GM21367 (cell line): ENCODE data around the gene FAM83C.

Source experiments
- ATAC-seq: cut with Tn5 transposase; IDR thresholded peaks from one replicate; pipeline ENCODE4 v1.9.1; 2021; ENCODE audit not compliant: unreplicated experiment

FAM83C gene

GRCh38 chr20:35300469-35301262 is 8.4 kb upstream of the FAM83C start:
- no peak for ATAC-seq

DNA sequence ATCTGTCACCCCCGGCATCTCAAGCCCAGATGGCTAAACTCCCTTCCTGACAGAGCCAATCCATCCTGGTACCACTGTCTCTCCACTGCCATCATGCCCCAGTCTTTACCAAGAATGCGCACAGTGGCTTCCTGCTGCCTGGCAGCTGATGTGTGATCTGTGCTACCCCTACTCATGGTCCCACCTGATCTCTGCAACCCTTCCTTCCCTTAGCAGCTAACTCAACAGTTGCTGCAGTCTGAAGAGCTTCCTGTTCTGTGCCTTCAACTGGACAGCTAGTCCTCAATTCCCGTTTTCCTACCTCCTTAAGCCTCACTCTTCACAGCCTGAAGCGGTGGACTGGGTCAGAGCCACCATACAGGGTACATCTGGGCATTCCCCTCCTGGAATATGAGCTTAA is 7.6 kb upstream of the FAM83C start:
- no peak for ATAC-seq

DNA sequence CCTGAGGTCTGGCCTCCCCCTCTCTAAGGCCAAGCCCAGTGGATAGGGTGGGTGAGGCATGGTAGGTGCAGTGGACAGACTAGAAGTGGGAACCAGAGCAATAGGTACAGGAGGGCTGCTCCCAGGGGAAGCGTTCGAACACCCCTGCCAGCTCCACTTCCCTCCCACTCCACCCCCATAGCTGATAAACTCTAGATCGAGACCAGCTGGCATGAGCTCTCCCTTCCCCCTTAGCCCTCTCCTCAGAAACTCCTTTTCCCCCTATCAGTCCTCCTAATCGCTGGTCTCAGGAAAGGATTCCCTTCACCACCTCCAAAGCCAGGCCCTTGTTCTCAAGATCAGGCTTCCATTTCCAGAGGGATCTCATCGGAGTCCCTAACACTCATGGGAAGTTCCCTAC is 6.0 kb upstream of the FAM83C start:
- no peak for ATAC-seq

GRCh38 chr20:35297740-35298139 is 5.5 kb upstream of the FAM83C start:
- no peak for ATAC-seq

DNA sequence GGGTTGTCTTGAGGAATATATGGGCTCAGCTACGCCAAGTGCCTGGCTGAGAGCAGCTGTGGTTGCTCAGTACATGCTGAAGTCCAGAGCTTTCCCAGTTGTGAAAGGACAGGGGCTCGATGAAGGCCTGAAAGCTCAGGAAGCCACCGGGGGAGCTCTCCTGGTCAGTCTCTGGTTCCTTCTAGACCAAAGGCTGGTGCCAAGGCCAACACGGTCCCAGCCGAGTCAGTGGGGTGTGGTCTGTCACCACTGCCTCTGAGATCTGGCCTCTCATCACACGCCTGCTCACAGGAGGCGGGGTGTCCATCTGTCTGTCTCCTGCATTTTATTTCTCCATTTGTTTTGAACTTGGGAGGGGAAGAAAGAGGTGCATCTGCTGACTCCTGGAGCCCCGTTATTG is 4.9 kb upstream of the FAM83C start:
- no peak for ATAC-seq

DNA sequence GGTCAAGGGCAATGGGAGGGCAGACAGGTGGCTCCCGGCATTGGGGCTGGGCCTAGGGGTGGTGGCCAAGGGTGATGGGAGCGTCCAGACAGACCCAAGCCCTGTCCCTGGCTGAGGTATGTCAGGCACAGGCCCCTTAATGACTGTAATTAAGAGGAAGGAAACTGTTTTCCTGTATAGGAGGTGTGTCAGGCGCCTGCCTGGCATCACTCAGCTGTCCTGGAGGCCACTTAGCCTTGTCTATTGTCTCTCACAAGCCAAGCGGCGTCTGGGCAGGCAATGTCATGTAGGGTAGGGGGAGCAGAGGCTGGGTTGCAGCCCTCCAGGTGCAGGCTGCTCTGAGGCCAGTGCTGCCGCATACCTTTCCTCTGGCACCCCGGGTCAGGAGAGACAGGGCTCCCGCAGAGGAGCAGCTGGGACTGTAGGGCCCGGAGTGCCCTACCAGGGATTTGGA is 3.9 kb upstream of the FAM83C start:
- no peak for ATAC-seq

- ATAC-seq: no peak
These were observed 3.4 kb upstream of the FAM83C start for GRCh38 chr20:35295674-35296073.

DNA sequence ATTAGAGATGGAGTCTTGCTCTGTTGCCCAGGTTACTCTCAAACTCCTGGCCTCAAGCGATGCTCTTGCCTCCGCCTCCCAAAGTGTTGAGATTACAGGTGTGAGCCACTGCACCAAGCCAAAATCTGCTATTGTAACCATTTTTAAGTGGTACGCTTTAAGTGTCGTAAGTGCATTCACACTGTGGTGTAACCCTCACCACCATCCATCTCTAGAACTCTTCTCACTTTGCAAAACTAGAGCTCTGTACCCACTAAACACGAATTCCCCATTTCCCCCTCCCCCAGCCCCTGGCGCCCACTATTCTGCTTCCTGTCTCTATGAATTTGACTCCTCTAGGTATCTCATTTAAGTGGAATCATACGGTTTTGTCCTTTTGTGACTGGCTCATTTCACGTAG is 2.8 kb upstream of the FAM83C start:
- no peak for ATAC-seq

DNA sequence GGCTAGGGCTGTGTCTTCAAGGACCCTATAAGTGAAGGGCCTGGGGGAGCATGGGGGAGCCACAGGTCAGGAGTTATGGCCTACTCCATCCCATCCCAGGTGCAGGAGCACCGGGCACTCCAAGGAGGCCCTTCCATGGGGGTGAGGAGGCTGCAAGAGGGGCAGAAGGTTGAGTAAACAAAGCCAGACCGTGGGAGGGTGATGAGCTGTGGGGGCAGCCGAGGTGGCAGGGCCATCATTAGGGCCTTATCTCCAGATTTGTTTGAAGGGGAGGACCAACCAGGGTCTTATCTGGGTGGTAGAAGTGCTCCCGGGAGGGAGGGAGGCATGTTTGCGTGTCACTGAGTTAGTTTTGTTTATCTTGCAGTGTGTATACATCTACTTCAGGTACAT is 2.1 kb upstream of the FAM83C start:
- no peak for ATAC-seq

GRCh38 chr20:35293303-35294292 is 1.4 kb upstream of the FAM83C start:
- ATAC-seq: no peak

DNA sequence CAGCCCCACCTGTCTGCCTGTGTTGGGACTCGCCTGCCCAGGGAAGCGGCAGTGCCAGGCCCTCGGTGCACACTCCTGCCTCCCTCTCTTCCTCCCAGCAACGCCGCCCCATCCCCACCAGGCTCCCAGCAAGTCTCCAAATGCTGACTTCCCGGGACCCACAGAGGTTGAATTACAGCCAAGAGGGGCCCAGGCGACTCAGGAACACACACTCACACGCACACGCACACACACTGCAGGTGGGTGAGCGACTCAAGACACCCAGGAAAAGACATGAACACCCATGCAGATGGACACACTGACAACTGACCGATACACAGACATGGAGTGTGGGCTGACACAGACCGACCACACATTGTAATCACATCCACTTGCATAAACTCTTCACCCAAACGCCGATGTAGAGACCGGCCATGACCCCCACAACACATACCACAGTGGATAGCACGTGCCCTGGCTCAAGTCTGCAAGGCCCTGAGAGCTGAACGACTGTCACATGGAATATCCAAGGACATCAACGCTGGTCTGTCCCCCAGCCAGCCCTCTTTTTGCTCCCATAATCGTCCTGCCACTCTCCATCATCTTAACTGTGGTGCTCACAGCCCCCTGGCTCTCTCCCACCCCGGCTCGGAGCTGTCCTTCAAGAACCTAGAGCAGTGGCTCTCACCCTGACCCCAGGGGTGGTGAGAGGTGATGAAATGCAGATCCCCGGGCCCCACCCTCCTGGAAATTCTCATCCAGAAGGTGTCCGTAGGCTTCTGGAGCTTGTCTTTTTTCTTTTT is 470 bp upstream of the FAM83C start:
- ATAC-seq: no peak

- no peak for ATAC-seq
These were observed 1.3 kb downstream of the FAM83C start for GRCh38 chr20:35290887-35291417.

DNA sequence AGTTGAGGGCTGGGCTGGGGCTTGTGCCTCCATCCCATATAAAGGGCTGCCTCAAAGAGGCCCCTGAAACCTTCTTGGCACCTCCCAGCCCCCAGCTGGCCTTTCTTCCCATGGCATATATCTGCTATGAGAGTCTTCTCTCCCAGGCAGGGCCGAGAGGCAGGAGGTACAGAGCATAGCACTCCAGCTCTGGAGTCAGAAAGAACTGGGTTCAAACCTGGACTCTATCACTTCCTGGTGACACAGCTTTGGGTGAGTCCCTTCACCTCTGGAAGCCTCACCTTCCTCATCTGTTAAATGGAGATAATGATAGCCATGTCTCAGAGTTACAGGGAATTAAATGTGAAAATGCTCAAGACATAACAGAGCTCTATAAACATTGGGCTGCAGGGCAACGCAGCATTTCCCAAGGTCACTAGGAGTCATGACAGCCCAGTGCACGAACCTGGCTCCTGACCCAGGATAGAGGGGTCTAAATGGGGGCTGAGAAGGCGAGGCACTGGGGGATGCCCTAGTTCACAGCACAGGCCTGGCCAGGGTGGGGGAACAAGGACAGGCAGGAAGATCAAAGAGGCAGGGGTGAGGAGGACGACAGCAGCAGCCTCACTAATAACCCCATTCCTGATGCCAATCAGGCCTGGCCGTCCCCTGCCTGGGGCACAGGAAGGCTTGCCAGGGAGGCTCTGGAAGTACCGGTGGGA is 1.9 kb downstream of the FAM83C start:
- no peak for ATAC-seq

- no peak for ATAC-seq
These were observed 3.7 kb downstream of the FAM83C start for GRCh38 chr20:35288325-35289060.

DNA sequence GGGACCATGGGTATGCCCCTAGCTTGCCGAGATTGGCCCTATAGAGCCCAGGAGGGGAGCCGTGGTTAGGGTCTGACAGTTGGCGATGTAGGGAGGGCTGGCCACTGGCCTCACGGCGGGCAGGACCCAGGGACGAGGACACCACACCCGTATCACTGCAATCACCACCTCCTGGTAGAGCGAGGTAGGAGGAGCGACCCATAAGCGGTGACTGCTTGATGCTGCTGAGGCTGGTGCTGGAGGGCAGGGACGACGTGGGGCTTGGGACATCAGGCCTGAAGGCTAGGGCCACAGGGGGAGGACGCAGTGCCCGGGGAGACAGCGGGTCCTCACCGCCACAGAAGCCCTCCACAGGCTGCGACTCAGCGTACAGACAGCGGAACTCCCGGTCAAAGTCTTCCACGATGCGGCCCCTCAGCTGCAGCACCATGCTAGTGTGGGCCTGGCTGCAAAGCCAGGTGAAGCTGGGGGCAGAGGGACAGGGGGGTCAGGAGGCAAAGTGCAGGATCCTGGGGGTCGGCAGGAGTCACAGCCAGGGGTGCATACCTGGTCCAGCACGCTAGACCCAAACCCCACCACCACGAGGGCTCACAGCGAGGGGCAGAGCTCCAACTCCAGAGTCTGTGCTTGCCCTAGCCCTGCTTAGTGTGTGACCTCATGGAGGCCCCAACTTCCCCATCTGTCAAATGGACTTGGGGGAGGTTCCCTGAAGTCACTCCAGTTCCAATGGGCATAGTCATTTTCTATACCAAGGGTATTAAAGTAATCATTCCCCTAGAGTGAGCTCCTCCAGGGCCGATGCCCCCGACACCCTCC is 4.5 kb downstream of the FAM83C start:
- no peak for ATAC-seq

- ATAC-seq: no peak
These were observed 5.2 kb downstream of the FAM83C start for GRCh38 chr20:35286899-35287508.

GRCh38 chr20:35286077-35286898 is 5.9 kb downstream of the FAM83C start:
- ATAC-seq: no peak

DNA sequence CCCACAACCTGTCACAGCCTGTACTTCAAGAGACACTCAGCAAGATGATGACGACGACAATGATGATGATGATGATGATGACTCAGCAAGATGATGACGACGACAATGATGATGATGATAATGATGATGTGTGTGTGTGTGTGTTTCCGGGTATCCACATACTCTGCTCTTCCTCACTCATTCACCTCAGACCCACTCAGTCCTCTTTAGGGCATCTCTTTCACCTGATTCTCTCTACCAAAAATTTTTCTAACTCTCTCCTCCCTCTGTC is 6.5 kb downstream of the FAM83C start:
- ATAC-seq: no peak
